Measurements from ENCODE around the gene ARSJ. TPM values are rescaled to one million over a fixed set of nuclear protein-coding genes. Genes with fewer than 3 reads are reported as not detected.
"Not testable (repeated sequence)": the region's sequence is repeated elsewhere in the genome, so short reads cannot be mapped to it uniquely, and the experiment has no call there.

Gene ARSJ
- total and polyA plus RNA-seq, 2 of the 8 experiments (the other 6 are each of a cell fraction or from before 2014, with no cell fraction given), result 1.4 to 6.3 TPM

- TF ChIP-seq, protein P1, sequence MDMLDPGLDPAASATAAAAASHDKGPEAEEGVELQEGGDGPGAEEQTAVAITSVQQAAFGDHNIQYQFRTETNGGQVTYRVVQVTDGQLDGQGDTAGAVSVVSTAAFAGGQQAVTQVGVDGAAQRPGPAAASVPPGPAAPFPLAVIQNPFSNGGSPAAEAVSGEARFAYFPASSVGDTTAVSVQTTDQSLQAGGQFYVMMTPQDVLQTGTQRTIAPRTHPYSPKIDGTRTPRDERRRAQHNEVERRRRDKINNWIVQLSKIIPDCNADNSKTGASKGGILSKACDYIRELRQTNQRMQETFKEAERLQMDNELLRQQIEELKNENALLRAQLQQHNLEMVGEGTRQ (IDR thresholded peaks at IDR 0.05; ENCODE audit: low read length), result no peak
- TF ChIP-seq TAF7 (optimal IDR thresholded peaks at IDR 0.05; ENCODE audit: borderline replicate concordance, low read depth, low read length) (no peak), SIN3A (conservative IDR thresholded peaks at IDR 0.05 in 1 of 2, IDR thresholded peaks at IDR 0.05 in 1 of 2; ENCODE audit: low read depth in 1 of 2, low read length in 2 of 2) (no peak), RFX5 (IDR thresholded peaks at IDR 0.05; ENCODE audit: borderline replicate concordance, low read depth, low read length) (no peak), NANOG (IDR thresholded peaks at IDR 0.05; ENCODE audit: insufficient read depth, low read depth, low read length, poor library complexity, severe bottlenecking) (no peak), BRCA1 (IDR thresholded peaks at IDR 0.05; ENCODE audit: low read depth, low read length) (no peak), TCF12 (IDR thresholded peaks at IDR 0.05; ENCODE audit: low read depth, low read length) (no peak)
These were observed 26.4 kb upstream of the ARSJ start (continued) for GRCh38 chr4:114005569-114006442.

DNA sequence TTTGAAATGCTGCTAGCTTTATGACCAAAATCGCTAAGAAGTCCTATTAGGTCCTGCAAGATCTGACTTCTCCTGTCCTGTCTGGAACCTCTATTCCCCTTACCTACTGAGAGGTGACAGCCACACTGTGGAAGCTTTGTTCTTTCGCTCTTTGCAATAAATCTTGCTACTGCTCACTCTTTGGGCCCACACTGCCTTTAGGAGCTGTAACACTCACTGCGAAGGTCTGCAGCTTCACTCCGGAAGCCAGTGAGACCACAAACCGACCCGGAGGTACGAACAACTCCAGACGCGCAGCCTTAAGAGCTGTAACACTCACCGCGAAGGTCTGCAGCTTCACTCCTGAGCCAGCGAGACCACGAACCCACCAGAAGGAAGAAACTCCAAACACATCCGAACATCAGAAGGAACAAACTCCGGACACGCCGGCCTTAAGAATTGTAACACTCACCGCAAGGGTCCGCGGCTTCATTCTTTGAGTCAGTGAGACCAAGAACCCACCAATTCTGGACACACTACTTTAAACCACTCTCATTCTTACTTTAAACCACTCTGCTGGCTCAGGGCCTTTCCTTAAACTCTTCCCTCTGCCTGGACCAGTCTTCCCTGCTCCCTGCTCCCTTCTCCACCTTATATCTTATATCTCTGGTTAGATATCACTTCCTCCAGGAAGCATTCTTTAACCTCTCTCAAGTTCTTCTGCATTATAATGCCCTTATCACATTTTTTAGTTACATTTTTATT, 25.2 kb upstream of the ARSJ start:
- WGBS, 2 experiments (ENCODE audit: extremely low coverage in 1 of 2, insufficient coverage in 1 of 2, insufficient read length in 1 of 2, insufficient replicate concordance in 2 of 2, low coverage in 1 of 2, low lambda C conversion rate in 2 of 2, missing lambda C conversion rate in 1 of 2), result 93% methylated on average over 19 of the region's 20 CpGs; no CpG with 5 or more reads in 1 of the 2 experiments
- H3K79me2 ChIP-seq (ENCODE audit: control insufficient read depth in 1 of 2, insufficient read depth in 2 of 2, low read length in 2 of 2); H4K91ac ChIP-seq (replicated peaks; ENCODE audit: insufficient read length, low read length); H3K79me1 ChIP-seq (ENCODE audit: low read depth, low read length); H3K18ac ChIP-seq (ENCODE audit: extremely low read depth, low read length); H3K9ac ChIP-seq (replicated peaks in 1 of 4; ENCODE audit: extremely low read depth in 1 of 4, low read depth in 3 of 4, low read length in 3 of 4); CTCF ChIA-PET (ENCODE audit: partially characterized antibody); H4K20me1 ChIP-seq (replicated peaks in 1 of 2; ENCODE audit: control insufficient read depth in 1 of 2, insufficient read depth in 2 of 2, low read length in 2 of 2); H4K5ac ChIP-seq (ENCODE audit: insufficient read length, low read depth, low read length); FAIRE-seq; H3K56ac ChIP-seq (replicated peaks; ENCODE audit: insufficient read length, low read depth, low read length); H3K4me2 ChIP-seq (ENCODE audit: insufficient read depth in 1 of 2, low read depth in 2 of 2, low read length in 2 of 2); H2BK15ac ChIP-seq (ENCODE audit: low read length); H3K23me2 ChIP-seq (ENCODE audit: low read depth, low read length); H4K8ac ChIP-seq (ENCODE audit: extremely low read depth, insufficient read depth, low read length); POLR2A ChIA-PET (ENCODE audit: partially characterized antibody); H3K14ac ChIP-seq (ENCODE audit: insufficient read length); H3K23ac ChIP-seq (ENCODE audit: insufficient read length); H2AK5ac ChIP-seq (ENCODE audit: low read depth, low read length); H2BK5ac ChIP-seq (ENCODE audit: low read depth, low read length); H3K4ac ChIP-seq (replicated peaks; ENCODE audit: insufficient read length, low read depth, low read length); DNase-seq (ENCODE audit: low read depth in 1 of 2, low spot score in 2 of 2); H3K27me3 ChIP-seq (replicated peaks in 1 of 4; ENCODE audit: control insufficient read depth in 3 of 4, extremely low read depth in 1 of 4, insufficient read depth in 3 of 4, low read length in 3 of 4); H2BK120ac ChIP-seq (replicated peaks; ENCODE audit: low read depth, low read length); H2BK12ac ChIP-seq (ENCODE audit: low read depth, low read length); H3K9me3 ChIP-seq (ENCODE audit: insufficient read depth in 2 of 2, low read depth in 1 of 2, low read length in 1 of 2); H2BK20ac ChIP-seq (ENCODE audit: low read length); H3K36me3 ChIP-seq (ENCODE audit: control insufficient read depth in 2 of 4, insufficient read depth in 4 of 4, low read length in 3 of 4); H2AFZ ChIP-seq (ENCODE audit: low read length); H3K4me1 ChIP-seq (replicated peaks in 1 of 4; ENCODE audit: control insufficient read depth in 3 of 4, insufficient read depth in 4 of 4, low read length in 3 of 4); H3K27ac ChIP-seq (ENCODE audit: low read depth, low read length); H3K4me3 ChIP-seq (ENCODE audit: extremely low read depth in 1 of 4, insufficient read depth in 2 of 4, low read depth in 3 of 4, low read length in 4 of 4): not testable (repeated sequence)

All from H1 (cell line).